Measurements from ENCODE around the gene CFAP46.

- TF ChIP-seq CTCF (IDR thresholded peaks at IDR 0.05) (no peak), MYBL2 (CRISPR knock-in tag; IDR thresholded peaks at IDR 0.05) (no peak), JUN (CRISPR knock-in tag; IDR thresholded peaks at IDR 0.05) (no peak), NFE2L1 (CRISPR knock-in tag; IDR thresholded peaks at IDR 0.05) (no peak)
Observed at GRCh38 chr10:132961787-132962622, 19.6 kb upstream of the CFAP46 start.
